ENCODE measurements around the gene HOMER2.

GRCh38 chr15:82799183-82799841 lies 153.2 kb downstream of the HOMER2 start:
- no peak for TF ChIP-seq CTCF (IDR thresholded peaks at IDR 0.05; ENCODE audit: low read depth, low read length, poor library complexity, severe bottlenecking)
- no peak for TF ChIP-seq EZH2phosphoT487 (IDR thresholded peaks at IDR 0.05; ENCODE audit: borderline replicate concordance, low read length)
